T-helper 2 cell treated with Interferon-gamma antibody and Interleukin-4, amounts not matched to agents 100 ng/mL and 5 ng/mL, for 36 hours (primary cell): ENCODE measurements around the gene NRIP3. TPM values are rescaled to one million over a fixed set of nuclear protein-coding genes. Genes with fewer than 3 reads are reported as not detected.
"Not testable (repeated sequence)": the region's sequence is repeated elsewhere in the genome, so short reads cannot be mapped to it uniquely, and the experiment has no call there.

Source experiments
- intact Hi-C: fragments of 100-400 bp; cut with micrococcal nuclease; formaldehyde crosslinking; loops from one replicate; pipeline ENCODE4 v1.15.1; 2023
- total RNA-seq: library from RNA; stranded (reverse); gene quantifications from 2 replicates; pipeline ENCODE4 v1.2.3, GENCODE V29; 2022

Gene NRIP3
- total RNA-seq, 1 donor from 2014 or later: 5.0 TPM

- intact Hi-C loops: no loop called here
Observed at GRCh38 chr11:8973121-8973520, 30.7 kb downstream of the NRIP3 start.

DNA sequence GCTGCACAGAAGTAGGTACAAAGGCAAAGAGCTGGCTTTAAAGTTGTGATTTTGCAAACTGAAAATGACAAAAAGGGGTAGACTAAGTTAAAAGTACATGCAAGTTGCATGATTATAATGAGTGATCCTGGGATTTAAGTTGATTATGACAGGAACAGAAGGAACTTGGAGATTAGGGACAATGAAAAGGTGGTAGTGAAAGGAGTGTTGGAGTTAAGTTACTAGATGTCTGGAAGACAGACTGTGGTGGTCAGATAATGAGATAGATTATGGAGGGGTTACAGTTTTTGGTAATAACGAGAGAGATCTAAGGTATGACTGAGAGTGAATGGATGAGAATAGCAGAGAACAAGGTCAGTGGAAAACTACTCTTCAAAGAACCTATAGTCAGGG lies 31.9 kb downstream of the NRIP3 start:
- intact Hi-C loops: no loop called here

GRCh38 chr11:8971196-8971923 lies 32.4 kb downstream of the NRIP3 start:
- intact Hi-C loops: no loop called here

- intact Hi-C loops: no loop called here
Observed at GRCh38 chr11:8967184-8967583, 36.6 kb downstream of the NRIP3 start.

GRCh38 chr11:8964324-8965320 lies 39.2 kb downstream of the NRIP3 start, which contains the start of gene TMEM9B:
Gene TMEM9B (minus strand): TSS chr11:8964442. CDS start chr11:8964313, 129 bp downstream.
- intact Hi-C loops: loop anchor here (1.0 to 5.0 kb wide), 11 partner anchors 39 to 977 kb away; partner anchors contain the start of genes AKIP1, EIF3F, RPL27A and TMEM41B

GRCh38 chr11:8963569-8964323 lies 40.1 kb downstream of the NRIP3 start:
- intact Hi-C loops: loop anchor here (1.0 to 5.0 kb wide), 11 partner anchors 40 to 976 kb away; partner anchors contain the start of genes AKIP1, EIF3F, RPL27A and TMEM41B

DNA sequence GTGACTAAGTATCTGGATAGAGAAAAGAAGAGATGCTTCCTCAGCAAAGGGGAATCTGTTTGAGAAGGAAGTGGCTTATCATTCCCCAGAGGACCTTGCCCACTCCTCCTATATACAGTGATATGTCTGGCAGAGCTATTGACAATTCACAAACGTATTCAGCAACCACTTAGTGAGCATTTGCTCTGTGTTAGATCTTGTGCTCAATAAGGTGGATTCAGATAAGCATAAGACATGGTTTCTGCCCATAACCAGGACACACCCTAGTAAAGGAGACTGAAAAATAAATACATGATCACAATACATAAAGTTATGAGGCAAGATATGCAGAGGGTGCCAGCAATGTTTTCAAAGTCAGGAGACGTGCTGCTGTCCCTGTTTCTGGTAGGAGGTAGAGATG lies 41.0 kb downstream of the NRIP3 start:
- intact Hi-C loops: loop anchor here (5.0 kb wide), 2 partner anchors 299 to 976 kb away; partner anchors contain the start of gene EIF3F

GRCh38 chr11:8961401-8961800 lies 42.4 kb downstream of the NRIP3 start:
- intact Hi-C loops: loop anchor here (5.0 kb wide), 2 partner anchors 301 to 974 kb away; partner anchors contain the start of gene EIF3F

- intact Hi-C loops: loop anchor here (1.0 to 5.0 kb wide), 4 partner anchors 45 to 972 kb away; partner anchors contain the start of gene EIF3F
Observed at GRCh38 chr11:8959546-8960166, 44.1 kb downstream of the NRIP3 start.

DNA sequence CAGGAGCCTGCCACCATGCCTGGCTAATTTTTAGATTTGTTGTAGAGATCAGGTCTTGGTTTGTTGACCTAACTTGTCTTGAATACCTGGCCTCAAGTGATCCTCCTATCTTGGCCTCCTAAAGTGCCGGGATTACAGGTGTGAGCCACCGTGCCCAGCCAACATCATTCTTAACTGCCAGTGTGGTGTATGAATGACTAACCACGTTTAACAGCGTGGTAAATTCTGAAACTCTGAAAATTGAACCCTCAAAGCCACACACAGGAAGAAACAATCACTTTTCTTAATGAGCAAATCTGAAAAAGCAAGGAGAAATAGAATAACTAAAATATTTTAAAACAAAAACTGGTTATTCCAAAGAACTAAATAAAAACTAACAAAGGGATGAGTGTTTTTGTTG lies 46.9 kb downstream of the NRIP3 start:
- intact Hi-C loops: no loop called here

GRCh38 chr11:8948886-8949285 lies 54.9 kb downstream of the NRIP3 start:
- intact Hi-C loops: no loop called here

- intact Hi-C loops: no loop called here
Observed at GRCh38 chr11:8947230-8947943, 56.4 kb downstream of the NRIP3 start.

DNA sequence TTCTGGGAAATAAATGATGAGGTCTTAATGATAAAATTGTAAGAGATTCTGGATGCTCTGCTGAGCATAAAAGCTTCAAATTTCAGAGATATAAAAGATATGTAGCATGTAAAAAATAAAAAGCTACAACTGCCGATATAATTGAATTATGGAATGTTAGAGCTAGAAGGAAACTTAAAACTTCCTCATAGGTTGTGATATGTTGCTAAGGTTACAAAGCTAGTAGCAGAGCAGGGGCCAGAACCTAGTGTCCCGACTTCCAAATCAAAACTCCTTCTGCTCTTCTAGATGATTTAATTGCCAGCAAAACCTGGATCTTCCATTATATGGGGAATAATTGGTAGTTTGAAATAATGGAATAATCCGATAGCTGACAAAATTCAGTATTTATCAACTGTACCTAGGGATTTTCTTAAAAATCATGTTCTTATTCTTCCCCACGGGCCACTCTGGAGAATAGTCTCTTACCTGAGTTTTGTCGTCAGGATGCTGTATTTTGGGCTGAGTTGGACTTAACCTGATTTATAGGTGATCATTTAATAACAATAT lies 61.2 kb downstream of the NRIP3 start, which contains the start of gene ASCL3:
ASCL3 (minus strand) TSS at position 499 of the 549 bp plus-strand sequence. CDS start 4,855 bp downstream, outside the sequence.
- intact Hi-C loops: no loop called here

GRCh38 chr11:8941341-8942103 lies 62.3 kb downstream of the NRIP3 start:
- intact Hi-C loops: no loop called here

GRCh38 chr11:8937659-8938058 lies 66.1 kb downstream of the NRIP3 start:
- intact Hi-C loops: no loop called here

DNA sequence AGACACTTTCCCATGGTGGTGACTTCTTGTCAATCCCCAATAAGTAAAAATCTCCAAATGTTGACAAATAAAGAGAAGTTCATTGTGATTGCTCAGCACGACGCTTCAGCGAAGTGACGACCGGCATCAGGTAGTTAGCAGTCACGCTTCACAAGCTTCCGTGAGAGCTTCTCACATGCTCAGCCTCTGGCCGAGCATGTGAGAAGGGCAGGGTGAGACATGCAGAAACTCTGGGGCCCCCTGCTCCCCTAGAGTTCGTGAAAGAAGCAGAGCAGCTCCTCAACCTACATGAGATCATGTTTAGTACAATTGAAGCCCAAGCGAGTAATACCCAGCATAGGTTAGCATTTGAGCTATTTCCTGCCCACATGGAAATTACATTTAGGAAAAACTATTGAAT lies 66.6 kb downstream of the NRIP3 start:
- intact Hi-C loops: no loop called here

DNA sequence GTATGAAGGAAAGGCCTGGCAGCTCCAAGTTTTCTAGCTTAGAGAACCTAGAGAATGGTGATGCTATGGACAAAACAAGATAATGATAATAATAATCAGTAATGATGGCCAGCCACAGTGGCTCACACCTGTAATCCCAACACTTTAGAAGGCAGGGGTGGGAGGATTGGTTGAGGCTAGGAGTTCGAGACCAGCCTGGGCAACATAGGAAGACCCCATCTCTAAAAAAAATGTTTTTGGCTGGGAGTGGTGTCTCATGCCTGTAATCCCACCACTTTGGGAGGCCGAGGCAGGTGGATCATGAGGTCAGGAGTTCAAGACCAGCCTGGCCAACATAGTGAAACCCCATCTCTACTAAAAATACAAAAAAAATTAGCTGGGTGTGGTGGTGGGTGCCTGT lies 68.0 kb downstream of the NRIP3 start:
- intact Hi-C loops: not testable (repeated sequence)

GRCh38 chr11:8934742-8935488 lies 68.9 kb downstream of the NRIP3 start:
- intact Hi-C loops: no loop called here
